NT2/D1 (cell line): ENCODE results near the gene TBC1D3I.
"Not testable (repeated sequence)": the region's sequence is repeated elsewhere in the genome, so short reads cannot be mapped to it uniquely, and the experiment has no call there.

Experiments
- DNase-seq: peaks from one replicate; pipeline ENCODE4 v3.0.0-alpha.2; 2011; ENCODE audit warnings: low read depth, low spot score
- H3K27me3 ChIP-seq: 2 replicates; pipeline ENCODE4 v1.6.0; 2011; ENCODE audit warnings: mild to moderate bottlenecking; ENCODE audit not compliant: insufficient read length, insufficient read depth
- H3K36me3 ChIP-seq: 2 replicates; pipeline ENCODE4 v1.6.1; 2011; ENCODE audit warnings: mild to moderate bottlenecking, low read length, mixed read lengths; ENCODE audit not compliant: insufficient read depth, insufficient read length
- H3K4me1 ChIP-seq: 2 replicates; pipeline ENCODE4 v1.5.1; 2011; ENCODE audit not compliant: insufficient read depth, insufficient read length
- H3K4me3 ChIP-seq: 2 replicates; pipeline ENCODE4 v1.5.1; 2011; ENCODE audit warnings: low read depth; ENCODE audit not compliant: insufficient read length
- H3K9ac ChIP-seq: 2 replicates; pipeline ENCODE4 v1.6.0; 2011; ENCODE audit warnings: low read depth; ENCODE audit not compliant: insufficient read length
- H3K9me3 ChIP-seq: 2 replicates; pipeline ENCODE4 v1.5.1; 2011; ENCODE audit warnings: mild to moderate bottlenecking, low read length; ENCODE audit not compliant: insufficient read depth
- SUZ12 ChIP-seq: IDR thresholded peaks from 2 replicates; pipeline ENCODE4 v1.6.1; 2011; ENCODE audit not compliant: insufficient read length, insufficient read depth; ENCODE audit errors: extremely low read depth
- YY1 ChIP-seq: IDR thresholded peaks from 2 replicates; pipeline ENCODE4 v1.6.1; 2011; ENCODE audit not compliant: insufficient read length, insufficient read depth
- ZNF274 ChIP-seq: IDR thresholded peaks from 2 replicates; pipeline ENCODE4 v1.6.1; 2011; ENCODE audit warnings: mild to moderate bottlenecking, low read depth, low read length

Gene TBC1D3I

DNA sequence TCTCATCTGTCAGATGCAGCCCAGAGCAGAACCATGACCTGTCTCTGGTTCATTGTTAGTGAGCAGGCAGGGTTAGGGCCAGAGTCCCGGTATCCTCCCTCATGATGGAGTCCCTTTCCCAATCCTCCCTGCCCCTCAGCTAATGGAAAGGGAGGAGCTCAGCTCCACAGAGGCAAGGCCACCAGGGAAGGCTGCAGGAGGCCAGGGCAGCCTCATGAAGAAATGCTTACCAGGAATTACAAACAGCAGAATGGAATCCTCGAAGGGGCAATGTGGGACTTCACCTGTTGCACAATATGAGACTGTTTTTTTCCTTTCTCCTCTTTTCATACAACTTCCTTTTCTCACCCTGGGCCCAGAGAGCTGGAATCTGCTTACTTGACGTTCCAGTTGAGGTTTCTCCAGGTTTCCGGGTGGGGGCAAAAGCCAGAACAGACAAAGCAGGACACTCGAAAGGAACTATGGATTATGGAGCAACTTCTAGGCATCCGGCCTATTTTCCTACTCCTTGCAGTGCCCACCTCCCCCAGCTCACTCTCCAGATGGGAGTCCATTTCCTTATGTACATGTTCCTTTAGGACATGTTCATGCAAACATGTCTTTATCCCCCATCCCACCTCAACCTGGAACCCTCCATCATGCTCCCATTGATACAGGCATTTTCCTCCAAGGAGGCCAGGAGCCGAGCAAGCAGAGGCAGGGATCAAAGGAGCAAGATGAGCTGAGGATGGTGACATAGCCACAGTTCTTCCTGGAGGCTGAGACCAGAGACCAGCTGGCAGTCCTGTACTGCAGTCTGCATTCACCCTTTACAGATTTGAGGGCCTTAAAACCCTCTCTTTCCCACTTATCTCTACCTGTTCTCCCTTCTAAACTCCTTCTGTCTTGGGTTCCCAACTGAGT, 48.7 kb downstream of the TBC1D3I start:
- not testable (repeated sequence) for H3K9ac ChIP-seq, H3K4me3 ChIP-seq, DNase-seq, H3K9me3 ChIP-seq, H3K36me3 ChIP-seq, H3K4me1 ChIP-seq, H3K27me3 ChIP-seq

DNA sequence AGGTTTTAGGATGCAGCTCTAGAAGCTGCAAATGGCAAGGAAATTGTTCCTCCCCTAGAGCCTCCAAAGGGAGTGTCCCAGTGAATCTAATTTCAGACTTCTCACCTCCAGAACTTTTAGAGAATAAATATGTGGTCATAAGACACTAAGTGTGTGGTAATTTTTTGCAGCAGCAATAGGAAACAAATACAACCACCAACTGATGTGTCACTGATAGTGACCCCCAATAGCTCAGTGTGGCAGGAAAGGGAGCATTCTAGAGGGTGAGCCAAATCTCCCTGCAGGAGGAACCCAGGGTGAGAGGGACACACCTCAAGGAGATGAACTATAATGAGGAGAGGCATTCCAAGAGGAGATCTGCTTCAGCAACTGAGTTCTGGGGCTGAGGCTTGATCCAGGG, 49.5 kb downstream of the TBC1D3I start:
- no peaks in the 10 kb centered on the region for H3K36me3 ChIP-seq
- 0 out of 2 replicates have a peak, but pooled peaks cover 6% of the 10 kb centered on the region for H3K9me3 ChIP-seq
- no peaks in the 10 kb centered on the region for H3K4me1 ChIP-seq
- H3K9ac ChIP-seq = no peak overlapping the region
- no peaks in the 10 kb centered on the region for H3K27me3 ChIP-seq
- TF ChIP-seq YY1 (no peak), ZNF274 (no peak), SUZ12 (no peak)
- DNase-seq = no peak
- H3K4me3 ChIP-seq = no peak overlapping the region

DNA sequence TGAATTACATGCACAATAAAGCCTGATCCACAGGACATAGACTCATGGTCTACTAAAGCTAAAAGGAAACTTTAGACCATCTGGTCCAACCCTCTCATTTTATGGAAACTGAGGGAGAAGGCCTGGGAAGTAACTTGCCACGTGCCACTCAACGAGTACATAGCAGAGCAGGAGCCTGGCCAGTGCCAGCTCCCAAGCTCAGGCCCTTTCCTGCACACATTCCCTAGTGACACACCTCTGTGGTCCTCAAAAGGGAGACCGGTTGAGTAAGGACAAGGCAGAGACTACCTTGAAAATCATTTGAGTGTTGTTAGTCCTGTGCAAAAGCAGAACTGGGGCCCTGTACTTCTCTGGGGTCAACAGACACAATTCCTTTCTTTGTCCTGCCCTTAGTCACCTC, 50.7 kb downstream of the TBC1D3I start:
- Histone ChIP-seq H3K36me3 (no peaks in the 10 kb centered on the region), H3K4me3 (no peak overlapping the region), H3K4me1 (no peaks in the 10 kb centered on the region), H3K9ac (no peak overlapping the region), H3K27me3 (no peaks in the 10 kb centered on the region), H3K9me3 (0 out of 2 replicates have a peak, but pooled peaks cover 4% of the 10 kb centered on the region)
- no peak for DNase-seq
- no peak for TF ChIP-seq YY1
- TF ChIP-seq ZNF274 = no peak
- TF ChIP-seq SUZ12 = no peak

DNA sequence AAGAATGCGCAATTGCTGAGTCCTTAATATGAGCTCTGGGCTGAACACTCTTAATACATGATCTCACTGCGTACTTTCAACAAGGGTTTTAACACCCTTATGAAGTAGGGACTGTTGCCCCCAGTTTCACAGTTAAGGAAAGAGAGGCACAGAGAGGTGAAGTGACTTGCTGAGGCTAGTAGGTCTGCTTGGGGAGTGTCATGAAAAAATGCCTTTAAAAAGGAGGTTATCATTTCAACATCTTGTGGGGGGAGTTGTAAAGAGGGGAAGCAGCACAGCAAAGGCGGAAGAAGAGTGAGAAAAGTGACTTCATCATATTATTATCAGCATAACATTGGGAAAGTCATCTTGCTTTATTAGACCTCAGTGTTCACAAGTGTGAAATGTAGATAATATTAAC, 51.4 kb downstream of the TBC1D3I start:
- Histone ChIP-seq H3K4me1 (no peaks in the 10 kb centered on the region), H3K36me3 (no peaks in the 10 kb centered on the region), H3K9ac (no peak overlapping the region), H3K27me3 (no peaks in the 10 kb centered on the region), H3K9me3 (no peaks in the 10 kb centered on the region), H3K4me3 (no peak overlapping the region)
- TF ChIP-seq YY1 = no peak
- no peak for TF ChIP-seq ZNF274
- no peak for TF ChIP-seq SUZ12
- DNase-seq = no peak

DNA sequence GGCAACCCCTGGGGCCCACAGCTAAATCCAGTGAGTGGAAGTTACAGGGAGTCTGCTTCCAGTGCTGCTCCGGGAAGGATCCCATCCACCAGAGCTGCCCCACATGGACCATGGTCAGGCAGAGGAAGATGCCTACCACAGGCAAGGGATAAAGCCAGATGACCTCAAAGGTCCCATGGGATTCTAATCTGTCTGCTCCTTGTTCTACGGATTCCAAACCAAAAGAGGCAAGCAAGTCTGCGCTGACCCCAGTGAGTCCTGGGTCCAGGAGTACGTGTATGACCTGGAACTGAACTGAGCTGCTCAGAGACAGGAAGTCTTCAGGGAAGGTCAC, 52.1 kb downstream of the TBC1D3I start:
- Histone ChIP-seq H3K36me3 (no peaks in the 10 kb centered on the region), H3K9ac (no peak overlapping the region), H3K4me1 (no peaks in the 10 kb centered on the region), H3K4me3 (no peak overlapping the region), H3K27me3 (no peaks in the 10 kb centered on the region), H3K9me3 (no peaks in the 10 kb centered on the region)
- TF ChIP-seq YY1 = no peak
- TF ChIP-seq SUZ12 = no peak
- TF ChIP-seq ZNF274 = no peak
- no peak for DNase-seq

DNA sequence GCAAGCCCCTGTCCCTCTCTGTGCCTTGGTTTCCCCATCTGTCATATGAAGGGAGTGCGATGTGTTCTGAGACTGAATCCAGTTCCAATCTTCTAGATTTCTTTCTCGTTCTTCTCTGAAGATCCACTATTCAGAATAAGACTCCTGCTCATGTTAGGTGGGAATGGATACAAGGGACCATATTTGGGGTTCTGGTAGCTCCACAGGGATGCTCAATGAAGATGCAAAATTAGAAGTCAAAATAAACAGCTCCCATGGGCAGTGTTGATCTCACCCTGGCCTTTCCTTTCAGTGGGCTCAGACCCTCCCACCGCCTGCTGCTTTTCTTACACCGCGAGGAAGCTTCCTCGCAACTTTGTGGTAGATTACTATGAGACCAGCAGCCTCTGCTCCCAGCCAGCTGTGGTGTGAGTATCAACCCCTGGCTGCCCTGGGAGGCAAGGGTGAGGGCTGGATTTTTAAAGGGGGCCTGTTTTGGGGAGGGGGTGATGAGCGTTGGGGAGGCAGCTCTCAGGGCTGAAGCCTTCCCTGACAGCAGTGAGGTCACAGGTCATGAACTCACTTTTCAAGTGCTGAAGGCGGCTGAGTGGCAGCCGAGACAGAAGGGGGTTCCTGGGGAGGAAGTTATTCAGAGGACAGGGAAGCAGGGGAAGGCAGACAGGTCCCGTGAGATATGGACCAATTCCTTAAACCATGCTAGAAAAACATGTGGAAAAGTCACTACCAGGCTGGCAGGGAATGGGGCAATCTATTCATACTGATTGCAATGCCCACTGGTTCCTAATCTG, 52.7 kb downstream of the TBC1D3I start:
- not testable (repeated sequence) for H3K27me3 ChIP-seq, H3K36me3 ChIP-seq, H3K9me3 ChIP-seq, H3K4me1 ChIP-seq, DNase-seq, H3K9ac ChIP-seq, H3K4me3 ChIP-seq

DNA sequence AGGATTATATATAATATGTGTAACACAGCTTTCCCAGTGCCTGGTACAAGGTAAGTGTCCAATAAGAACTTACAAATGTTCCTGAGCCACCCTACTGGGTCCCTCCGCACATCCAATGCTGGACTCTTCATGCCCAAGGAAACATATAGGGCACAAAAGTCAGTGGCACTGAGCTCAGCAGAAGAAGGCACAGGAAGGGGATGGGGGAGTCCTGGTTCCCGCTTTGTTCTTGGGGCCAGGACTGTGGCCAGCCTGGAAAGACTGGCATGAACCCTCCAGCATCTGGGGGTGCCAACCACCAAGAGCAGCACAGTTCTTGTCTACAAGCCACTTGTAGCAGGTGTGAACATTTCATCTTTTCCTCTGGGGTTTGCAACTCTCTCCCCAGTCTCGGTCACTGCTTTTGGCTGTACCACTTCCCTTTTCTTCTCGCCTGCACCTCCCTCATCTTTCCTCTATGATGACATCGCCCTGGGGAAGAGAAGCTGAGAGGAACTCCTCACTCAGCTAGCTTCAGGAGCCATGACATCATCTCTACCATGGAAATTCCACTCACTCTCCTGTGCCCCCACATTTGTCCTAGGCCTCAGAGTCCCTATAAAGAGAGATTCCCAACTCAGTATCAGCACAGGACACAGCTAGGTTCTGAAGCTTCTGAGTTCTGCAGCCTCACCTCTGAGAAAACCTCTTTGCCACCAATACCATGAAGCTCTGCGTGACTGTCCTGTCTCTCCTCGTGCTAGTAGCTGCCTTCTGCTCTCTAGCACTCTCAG, 53.7 kb downstream of the TBC1D3I start, which contains the start of gene CCL4L2:
TSS of gene CCL4L2 (plus strand) at position 625 of the 773 bp plus-strand sequence.
- not testable (repeated sequence) for H3K9ac ChIP-seq, H3K27me3 ChIP-seq, H3K4me1 ChIP-seq, H3K36me3 ChIP-seq, DNase-seq, H3K4me3 ChIP-seq, H3K9me3 ChIP-seq
